ENCODE data around the gene PDCD2L. TPM values are rescaled to one million over a fixed set of nuclear protein-coding genes. Genes with fewer than 3 reads are reported as not detected.

Gene PDCD2L
- total RNA-seq, 1 experiment from 2014 or later: 43.3 TPM

GRCh38 chr19:34426096-34426661 lies 22.0 kb downstream of the PDCD2L start:
- Histone ChIP-seq H3K56ac (ENCODE audit: insufficient read length, low read depth, low read length) (no peak overlapping the region), H3K9me3 (ENCODE audit: control insufficient read depth, low read depth, low read length) (no peaks in the 10 kb centered on the region), H2BK15ac (ENCODE audit: low read depth, low read length) (no peak overlapping the region), H4K91ac (ENCODE audit: insufficient read length, low read depth, low read length) (no peak overlapping the region), H3K4me1 (ENCODE audit: insufficient read depth, low read length) (no peaks in the 10 kb centered on the region; the same call in 1 of the 2 replicates), H4K20me1 (ENCODE audit: control insufficient read depth, insufficient read depth, insufficient read length) (no peaks in the 10 kb centered on the region), H4K8ac (replicated peaks; ENCODE audit: insufficient read length, low read depth, low read length) (no peak overlapping the region), H3K23ac (ENCODE audit: insufficient read length, low read depth, low read length) (no peak overlapping the region), H2BK120ac (ENCODE audit: low read depth, low read length, poor library complexity, severe bottlenecking) (no peak overlapping the region), H3K27ac (ENCODE audit: insufficient read length, low read depth, low read length) (no peak overlapping the region), H2BK5ac (ENCODE audit: insufficient read length, low read length) (no peak overlapping the region), H3T11ph (ENCODE audit: low read length) (no peak overlapping the region), H4K5ac (ENCODE audit: insufficient read length, low read depth, low read length) (no peak overlapping the region), H2BK20ac (ENCODE audit: low read depth, low read length, poor library complexity, severe bottlenecking) (no peak overlapping the region), H3K23me2 (ENCODE audit: insufficient read length, low read depth, low read length, poor library complexity, severe bottlenecking) (peaks cover 3% of the 10 kb centered on the region), H3K9ac (ENCODE audit: extremely low read depth, insufficient read length, low read length) (no peak overlapping the region), H3K14ac (ENCODE audit: insufficient read depth, low read length) (no peak overlapping the region), H2AFZ (ENCODE audit: low read length) (no peak overlapping the region), H3K4me2 (ENCODE audit: insufficient read depth, insufficient read length, low read length) (no peak overlapping the region), H2BK12ac (ENCODE audit: insufficient read length, low read depth, low read length) (no peak overlapping the region), H2AK5ac (ENCODE audit: insufficient read length, low read length) (no peak overlapping the region), H3K4ac (ENCODE audit: low read depth, low read length) (no peak overlapping the region), H3K79me1 (ENCODE audit: insufficient read depth, low read depth, low read length, poor library complexity, severe bottlenecking) (no peaks in the 10 kb centered on the region), H3K79me2 (ENCODE audit: insufficient read depth, low read length) (peaks cover 21% of the 10 kb centered on the region; the same call in 1 of the 2 replicates), H3K18ac (ENCODE audit: insufficient read length, low read depth, low read length) (no peak overlapping the region), H3K27me3 (ENCODE audit: insufficient read depth, low read length) (no peaks in the 10 kb centered on the region)
- Mint-ChIP-seq H3K4me1 (peaks cover 11 to 19% of the 10 kb centered on the region in 2 experiments), H3K27me3 (ENCODE audit: low read depth) (no peaks in the 10 kb centered on the region; the same call in 1 of the 2 replicates), H3K36me3 (ENCODE audit: insufficient read depth in 1 of 3, low read depth in 3 of 3) (peaks cover 11 to 48% (median 25%) of the 10 kb centered on the region in 3 experiments; a peak in 6 of 7 replicates), H3K9me3 (no peaks in the 10 kb centered on the region), H3K4me3 (no peak overlapping the region), H3K27ac (peak overlapping the region in 1 of 3 experiments; percentile 50; a peak in 2 of 7 replicates)
- no peak for DNase-seq
- TF ChIP-seq CTCF (conservative IDR thresholded peaks at IDR 0.05): no peak
- WGBS (ENCODE audit: extremely low coverage, insufficient read length, low lambda C conversion rate): no CpG with 5 or more reads among the region's 8 CpGs
